GM23248 (cell line): ENCODE measurements around the gene LIMS2. TPM values are rescaled to one million over a fixed set of nuclear protein-coding genes. Genes with fewer than 3 reads are reported as not detected.

ENCODE experiments used
- DNase-seq: peaks from one replicate; pipeline ENCODE4 v3.0.0-alpha.2; 2015
- H2AFZ ChIP-seq: fragments of 200-600 bp; sonication (generic); 2 replicates; pipeline ENCODE4 v1.6.1; 2016; ENCODE audit warnings: antibody characterized with exemption
- H3F3A ChIP-seq: fragments of 200-600 bp; sonication (generic); 2 replicates; pipeline ENCODE4 v1.6.1; 2016; ENCODE audit warnings: mild to moderate bottlenecking, antibody characterized with exemption, mixed run types; ENCODE audit not compliant: insufficient read depth
- H3K27ac ChIP-seq: fragments of 200-600 bp; sonication (generic); 2 replicates; pipeline ENCODE4 v1.5.1; 2016; ENCODE audit warnings: mild to moderate bottlenecking
- H3K27me3 ChIP-seq: fragments of 200-600 bp; sonication (generic); replicated peaks from 2 replicates; pipeline ENCODE4 v1.6.1; 2016; ENCODE audit warnings: mild to moderate bottlenecking; ENCODE audit not compliant: insufficient read depth
- H3K36me3 ChIP-seq: fragments of 200-600 bp; sonication (generic); 2 replicates; pipeline ENCODE4 v1.6.1; 2016; ENCODE audit warnings: low read depth, mild to moderate bottlenecking
- H3K4me1 ChIP-seq: fragments of 200-600 bp; sonication (generic); 2 replicates; pipeline ENCODE4 v1.6.1; 2016; ENCODE audit warnings: mild to moderate bottlenecking; ENCODE audit not compliant: insufficient read depth
- H3K4me2 ChIP-seq: fragments of 200-600 bp; sonication (generic); one replicate; pipeline ENCODE4 v1.6.1; 2016; ENCODE audit warnings: mild to moderate bottlenecking; ENCODE audit not compliant: unreplicated experiment
- H3K4me3 ChIP-seq: fragments of 200-600 bp; sonication (generic); 2 replicates; pipeline ENCODE4 v1.5.1; 2016; ENCODE audit warnings: mild to moderate bottlenecking
- H3K79me2 ChIP-seq: fragments of 200-600 bp; sonication (generic); 2 replicates; pipeline ENCODE4 v1.6.1; 2016; ENCODE audit warnings: mild to moderate bottlenecking; ENCODE audit not compliant: insufficient read depth
- H3K9ac ChIP-seq: fragments of 200-600 bp; sonication (generic); 2 replicates; pipeline ENCODE4 v1.6.1; 2016; ENCODE audit warnings: mild to moderate bottlenecking
- H3K9me2 ChIP-seq: fragments of 200-600 bp; sonication (generic); 2 replicates; pipeline ENCODE4 v1.6.1; 2016; ENCODE audit warnings: mixed run types, mild to moderate bottlenecking, moderate library complexity; ENCODE audit not compliant: insufficient read depth
- H3K9me3 ChIP-seq: fragments of 200-600 bp; sonication (generic); one replicate; pipeline ENCODE4 v1.6.1; 2017; ENCODE audit warnings: low read depth
- H4K20me1 ChIP-seq: fragments of 200-600 bp; sonication (generic); 2 replicates; pipeline ENCODE4 v1.6.0; 2016; ENCODE audit not compliant: insufficient read depth
- EZH2 ChIP-seq: fragments of 200-600 bp; sonication (generic); IDR thresholded peaks from 2 replicates; pipeline ENCODE4 v1.6.1; 2018; ENCODE audit warnings: antibody characterized with exemption, mild to moderate bottlenecking; ENCODE audit not compliant: insufficient read depth, poor library complexity, severe bottlenecking
- EZH2phosphoT487 ChIP-seq: fragments of 200-600 bp; sonication (generic); IDR thresholded peaks from 2 replicates; pipeline ENCODE4 v1.6.1; 2018; ENCODE audit warnings: antibody characterized with exemption, moderate library complexity, mild to moderate bottlenecking, low read depth; ENCODE audit not compliant: insufficient read depth
- WGBS, 2 experiments: methylation state at CpG; one replicate each; pipeline ENCODE4 v1.1.6; 2015 to 2017; ENCODE audit warnings: low lambda C conversion rate in 2 of 2, low coverage in 1 of 2; ENCODE audit errors: missing lambda C conversion rate in 2 of 2; 5-methylcytosine and 5-hydroxymethylcytosine counted together
- in situ Hi-C: fragments of 300-500 bp; cut with MboI; formaldehyde crosslinking; loops from 2 replicates; pipeline ENCODE4 v1.15.0; 2020
- polyA plus RNA-seq: library from polyadenylated mRNA; unstranded; fragments of >200 nt; fragmentation: Nextera tagmentation; extraction: Ambion mirVana; gene quantifications from 2 replicates; pipeline ENCODE4 v1.2.1, GENCODE V29; 2016
- total RNA-seq: library from RNA; depleted of rRNA; stranded (reverse); fragments of >200 nt; shearing (Covaris generic); gene quantifications from 2 replicates; pipeline ENCODE4 v1.2.3, GENCODE V29; 2014

Gene LIMS2
- total and polyA plus RNA-seq, 2 experiments from 2014 or later: 7.2 to 30.4 TPM

DNA sequence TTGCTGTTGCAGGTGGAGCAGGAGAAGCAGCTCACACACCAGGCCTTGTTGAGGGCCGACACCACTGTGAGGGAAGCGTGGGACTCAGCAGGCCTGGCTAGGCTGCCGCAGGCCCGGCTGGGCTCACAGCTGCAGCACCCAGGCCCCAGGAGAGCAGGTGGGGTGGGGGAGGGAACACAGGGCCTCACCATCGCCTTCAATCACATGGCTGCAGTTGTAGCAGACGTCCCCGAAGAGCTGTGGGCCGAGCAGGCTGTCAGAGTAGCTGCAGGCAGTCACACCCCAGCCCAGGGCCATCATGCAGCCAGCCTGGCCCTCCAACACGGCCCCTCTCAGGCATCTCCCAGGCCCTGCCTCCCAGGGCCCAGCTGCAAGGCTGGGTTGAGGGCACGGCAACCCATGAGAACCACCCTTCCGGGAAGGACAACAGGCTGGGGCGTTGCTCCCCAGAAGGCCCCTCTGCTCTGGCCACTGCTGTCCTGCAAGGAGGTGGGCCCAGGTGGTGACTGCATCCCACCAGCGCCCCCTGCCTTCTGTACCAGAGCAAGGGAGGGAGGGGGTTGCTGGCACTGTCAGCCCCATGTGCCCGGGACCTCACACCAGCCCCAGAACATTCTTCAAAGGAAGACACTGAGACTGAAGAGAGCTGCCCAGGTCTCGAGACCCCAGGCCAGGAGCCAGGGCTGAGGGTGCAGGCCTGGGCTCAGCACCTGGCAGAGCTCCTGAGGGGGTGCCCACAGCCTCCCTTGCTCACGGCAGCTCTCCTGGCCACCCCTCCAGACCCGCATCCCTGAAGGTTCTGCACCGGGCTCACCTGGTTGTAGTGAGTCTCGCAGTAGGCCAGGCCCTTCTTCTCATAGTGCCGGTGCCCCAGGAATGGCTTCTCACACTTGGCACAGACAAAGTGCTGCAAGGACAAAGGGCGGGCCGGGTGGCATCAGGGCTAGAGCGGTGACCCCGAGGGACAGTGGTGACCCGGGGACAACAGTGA, 35.0 kb downstream of the LIMS2 start:
- H3K4me1 ChIP-seq: peaks cover 9% of the 10 kb centered on the region
- H3K27ac ChIP-seq: no peak overlapping the region
- no peak overlapping the region for H3K4me3 ChIP-seq
- no peak overlapping the region for H3K9ac ChIP-seq
- TF ChIP-seq EZH2 (no peak), EZH2phosphoT487 (no peak)
- H4K20me1 ChIP-seq: no peaks in the 10 kb centered on the region
- H3K79me2 ChIP-seq: no peaks in the 10 kb centered on the region
- no peaks in the 10 kb centered on the region for H3F3A ChIP-seq
- H3K27me3 ChIP-seq: no peaks in the 10 kb centered on the region
- no peak overlapping the region for H3K4me2 ChIP-seq
- H3K9me3 ChIP-seq: no peaks in the 10 kb centered on the region
- WGBS, 2 experiments: 81 to 85% methylated on average over 24 of the region's 25 CpGs
- H3K36me3 ChIP-seq: no peaks in the 10 kb centered on the region
- DNase-seq: peak; percentile 31
- H3K9me2 ChIP-seq: no peaks in the 10 kb centered on the region
- in situ Hi-C loops: no loop called here
- no peak overlapping the region for H2AFZ ChIP-seq

DNA sequence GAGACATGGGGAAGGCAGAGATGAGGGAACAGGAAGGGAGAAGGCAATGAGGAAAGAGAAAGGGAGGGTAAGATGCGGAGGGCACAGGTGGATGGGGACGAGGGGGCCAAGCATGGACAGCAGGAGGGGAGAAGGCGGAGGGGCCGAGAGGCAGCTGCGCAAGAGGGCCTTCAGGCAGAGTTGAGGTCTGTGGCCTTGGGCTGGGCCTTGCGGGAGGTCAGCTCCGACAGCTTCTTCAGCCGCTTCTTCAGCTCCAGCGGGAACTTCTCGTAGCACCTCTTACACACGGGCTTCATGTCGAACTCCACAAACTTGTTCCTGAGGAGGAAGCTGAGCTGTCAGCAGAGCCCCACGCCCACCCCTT, 36.2 kb downstream of the LIMS2 start:
- H3K27me3 ChIP-seq: no peaks in the 10 kb centered on the region
- H3F3A ChIP-seq: no peaks in the 10 kb centered on the region
- no peak overlapping the region for H3K27ac ChIP-seq
- H3K9ac ChIP-seq: no peak overlapping the region
- H3K79me2 ChIP-seq: no peaks in the 10 kb centered on the region
- H3K4me1 ChIP-seq: peaks cover 9% of the 10 kb centered on the region
- no peak for TF ChIP-seq EZH2phosphoT487
- TF ChIP-seq EZH2: no peak
- H4K20me1 ChIP-seq: no peaks in the 10 kb centered on the region
- WGBS, 2 experiments: 88 to 96% methylated on average over 4 to 13 of the region's 13 CpGs
- H3K9me3 ChIP-seq: no peaks in the 10 kb centered on the region
- no peaks in the 10 kb centered on the region for H3K36me3 ChIP-seq
- no peaks in the 10 kb centered on the region for H3K9me2 ChIP-seq
- H2AFZ ChIP-seq: no peak overlapping the region
- no peak overlapping the region for H3K4me3 ChIP-seq
- H3K4me2 ChIP-seq: no peak overlapping the region
- in situ Hi-C loops: no loop called here
- no peak for DNase-seq

DNA sequence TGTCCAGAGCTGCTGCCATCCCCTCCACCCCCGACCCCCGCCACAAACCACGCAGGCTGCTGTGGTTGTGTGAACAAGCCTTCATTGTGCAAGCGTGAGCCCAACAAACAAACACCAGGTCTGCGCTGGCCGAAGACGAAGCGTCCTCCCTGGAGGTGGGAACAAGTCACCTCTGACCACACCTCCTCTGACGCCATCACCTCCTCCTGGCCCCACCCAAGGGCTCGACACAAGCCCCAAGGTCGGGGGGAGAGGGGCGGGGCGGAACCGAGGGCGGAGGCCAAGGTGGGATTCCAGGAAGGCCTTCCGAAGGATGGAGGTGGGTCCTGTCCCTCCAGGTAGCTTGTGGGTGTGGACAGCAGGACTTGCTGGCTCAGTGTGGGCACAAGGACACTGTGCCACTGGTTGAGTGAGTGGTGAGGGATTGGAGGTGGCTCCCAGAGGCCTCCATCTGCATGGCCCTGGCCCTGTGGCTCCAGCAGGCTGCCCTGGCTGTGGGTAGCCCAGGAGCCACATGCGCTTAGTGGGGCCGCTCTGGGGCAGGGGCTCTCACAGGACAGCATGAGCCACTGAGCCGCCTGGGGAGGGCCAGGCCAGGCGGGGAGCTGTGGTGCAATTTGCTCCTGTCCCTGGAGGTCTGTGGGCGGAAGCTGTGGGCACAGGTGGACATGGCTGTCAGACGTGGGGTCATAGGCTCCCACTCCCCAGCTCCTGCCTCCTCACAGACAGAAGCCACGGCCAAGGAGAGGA, 36.8 kb downstream of the LIMS2 start:
- 78 to 80% methylated on average over 21 to 23 of the region's 23 CpGs for WGBS, 2 experiments
- no peaks in the 10 kb centered on the region for H3K27me3 ChIP-seq
- no peaks in the 10 kb centered on the region for H4K20me1 ChIP-seq
- DNase-seq: no peak
- H2AFZ ChIP-seq: no peak overlapping the region
- H3K4me3 ChIP-seq: no peak overlapping the region
- H3K4me2 ChIP-seq: no peak overlapping the region
- no peaks in the 10 kb centered on the region for H3K9me3 ChIP-seq
- peaks cover 9% of the 10 kb centered on the region for H3K4me1 ChIP-seq
- H3K36me3 ChIP-seq: no peaks in the 10 kb centered on the region
- H3K9me2 ChIP-seq: no peaks in the 10 kb centered on the region
- in situ Hi-C loops: no loop called here
- no peak overlapping the region for H3K9ac ChIP-seq
- 0 out of 2 replicates have a peak overlapping the region, but pooled peaks have one; percentile 11 for H3K27ac ChIP-seq
- TF ChIP-seq EZH2: no peak
- no peak for TF ChIP-seq EZH2phosphoT487
- no peaks in the 10 kb centered on the region for H3F3A ChIP-seq
- no peaks in the 10 kb centered on the region for H3K79me2 ChIP-seq

DNA sequence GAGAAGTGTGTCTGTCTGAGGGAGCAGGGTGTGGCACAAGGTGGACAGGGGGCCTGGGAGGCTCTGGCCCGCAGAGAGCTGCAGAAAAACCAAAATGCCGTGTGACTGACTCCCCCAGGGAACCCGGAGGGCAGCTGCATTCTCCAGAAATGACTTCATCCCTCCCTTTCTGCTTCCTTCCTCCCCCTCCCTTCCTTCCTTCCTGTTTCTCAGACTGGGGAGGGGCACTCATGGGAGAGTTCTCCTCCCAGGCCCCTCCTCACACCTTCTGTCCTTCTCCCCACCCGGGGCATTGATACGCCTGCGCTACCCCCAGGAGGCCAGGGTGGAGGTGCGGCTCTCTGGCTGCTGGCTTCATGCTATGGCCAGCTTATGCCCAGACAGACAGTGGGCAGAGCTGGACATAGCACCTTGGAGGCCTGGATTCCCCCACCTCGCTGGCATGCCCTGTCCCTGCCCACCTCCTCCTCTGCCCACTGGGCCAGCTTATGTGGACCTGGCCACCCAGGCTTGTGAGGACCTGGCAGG, 37.5 kb downstream of the LIMS2 start:
- Histone ChIP-seq H3K4me2 (peak overlapping the region; percentile 50), H3K9me3 (no peaks in the 10 kb centered on the region), H3F3A (no peaks in the 10 kb centered on the region), H3K4me1 (peaks cover 9% of the 10 kb centered on the region), H3K4me3 (no peak overlapping the region), H3K9ac (peak overlapping the region; percentile 52; the same call in 1 of the 2 replicates), H3K36me3 (no peaks in the 10 kb centered on the region), H3K79me2 (no peaks in the 10 kb centered on the region), H4K20me1 (no peaks in the 10 kb centered on the region), H3K9me2 (no peaks in the 10 kb centered on the region), H3K27ac (peak overlapping the region; percentile 55), H3K27me3 (no peaks in the 10 kb centered on the region), H2AFZ (peak overlapping the region; percentile 66)
- 33% methylated on average over 8 of the region's 8 CpGs for WGBS, 2 experiments
- DNase-seq: peak; percentile 90
- in situ Hi-C loops: no loop called here
- TF ChIP-seq EZH2: no peak
